Measurements from ENCODE around the gene KRTAP3-2. TPM values are rescaled to one million over a fixed set of nuclear protein-coding genes. Genes with fewer than 3 reads are reported as not detected.

Gene KRTAP3-2
- total RNA-seq, 1 donor from 2014 or later = not detected

DNA sequence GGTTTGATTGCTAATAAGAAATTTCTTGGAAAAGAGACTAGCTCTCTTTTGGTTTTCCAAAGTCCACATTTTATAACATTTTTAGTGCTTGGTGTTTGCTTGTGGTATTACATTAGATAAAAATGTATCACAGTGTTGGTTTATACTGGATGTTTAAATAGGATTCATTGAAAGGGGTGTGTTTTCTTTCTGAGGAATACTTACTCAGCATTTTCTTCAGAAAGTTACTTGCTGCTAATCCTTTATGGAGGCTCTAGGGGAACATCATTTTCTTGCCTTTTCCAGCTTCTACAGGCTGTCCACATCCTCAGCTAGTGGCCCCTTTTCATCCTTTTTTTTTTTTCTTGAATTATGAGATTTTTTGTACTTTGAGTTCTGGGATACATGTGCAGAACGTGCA, 32.1 kb downstream of the KRTAP3-2 start:
- intact Hi-C loops (cut with DNase I) = no loop called here
- Histone ChIP-seq H3K36me3 (no peaks in the 10 kb centered on the region), H3K27ac (no peak overlapping the region), H3K9me3 (no peaks in the 10 kb centered on the region), H3K4me3 (no peak overlapping the region), H3K27me3 (no peaks in the 10 kb centered on the region), H3K4me1 (no peaks in the 10 kb centered on the region)
- TF ChIP-seq CTCF (IDR thresholded peaks at IDR 0.05) (no peak), POLR2AphosphoS5 (IDR thresholded peaks at IDR 0.05; ENCODE audit: insufficient read depth in 1 of 2, low read depth in 1 of 2) (no peak), POLR2A (IDR thresholded peaks at IDR 0.05) (no peak)
- DNase-seq (ENCODE audit: extremely low spot score in 2 of 2) = no peak

- Histone ChIP-seq H3K4me3 (no peak within 1 kb of the TSS), H3K4me1 (peaks cover 5% of the 10 kb centered on the region), H3K9me3 (no peaks in the 10 kb centered on the region), H3K27me3 (no peaks in the 10 kb centered on the region), H3K36me3 (no peaks in the 10 kb centered on the region), H3K27ac (no peak within 1 kb of the TSS)
- intact Hi-C loops (cut with DNase I) = no loop called here
- TF ChIP-seq POLR2AphosphoS5 (IDR thresholded peaks at IDR 0.05; ENCODE audit: insufficient read depth in 1 of 2, low read depth in 1 of 2) (no peak), CTCF (IDR thresholded peaks at IDR 0.05) (no peak), POLR2A (IDR thresholded peaks at IDR 0.05) (no peak)
- DNase-seq (ENCODE audit: extremely low spot score in 2 of 2) = no peak
Measured at GRCh38 chr17:40966848-40967247, 32.9 kb downstream of the KRTAP3-2 start, which contains the start of gene KRT39. Gene KRT39 (minus strand): TSS chr17:40966948. CDS start chr17:40966856, 92 bp downstream.

GRCh38 chr17:40963838-40964237, 35.9 kb downstream of the KRTAP3-2 start:
- intact Hi-C loops (cut with DNase I) = no loop called here
- no peak for DNase-seq (ENCODE audit: extremely low spot score in 2 of 2)
- H3K36me3 ChIP-seq = no peaks in the 10 kb centered on the region
- no peak overlapping the region for H3K4me3 ChIP-seq
- no peaks in the 10 kb centered on the region for H3K27me3 ChIP-seq
- H3K27ac ChIP-seq = no peak overlapping the region
- H3K9me3 ChIP-seq = no peaks in the 10 kb centered on the region
- H3K4me1 ChIP-seq = peaks cover 26% of the 10 kb centered on the region
- TF ChIP-seq POLR2AphosphoS5 (IDR thresholded peaks at IDR 0.05; ENCODE audit: insufficient read depth in 1 of 2, low read depth in 1 of 2) = peak in 1 of 2 donors; percentile 52
- peak in 1 of 3 experiments; percentile 28 for TF ChIP-seq CTCF (IDR thresholded peaks at IDR 0.05)
- TF ChIP-seq POLR2A (IDR thresholded peaks at IDR 0.05) = no peak

DNA sequence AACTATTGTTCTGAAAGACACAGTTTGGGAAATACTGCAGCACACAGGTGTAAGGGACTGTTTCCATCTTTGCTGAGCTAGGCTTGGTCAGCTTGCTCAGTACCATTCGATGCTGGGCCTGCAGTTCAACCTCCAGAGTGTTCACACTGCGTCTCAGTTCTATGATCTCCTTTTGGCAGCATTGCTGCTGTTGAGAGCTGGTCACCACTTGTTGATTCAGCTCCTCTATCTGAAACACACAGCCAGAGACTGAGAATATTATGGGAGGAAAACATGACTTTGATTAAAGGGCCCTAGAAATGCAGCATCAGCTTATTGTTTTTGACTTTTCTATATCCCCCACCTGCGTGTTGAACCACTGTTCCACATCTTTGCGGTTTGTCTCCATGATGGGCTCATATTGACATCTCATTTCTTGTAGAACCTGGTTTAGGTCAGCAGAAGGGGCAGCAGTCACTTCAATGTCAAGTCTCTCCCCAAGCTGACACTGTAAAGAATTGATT, 37.6 kb downstream of the KRTAP3-2 start:
- Histone ChIP-seq H3K27ac (peak overlapping the region; percentile 58), H3K27me3 (no peaks in the 10 kb centered on the region), H3K4me3 (no peak overlapping the region), H3K4me1 (peaks cover 41% of the 10 kb centered on the region), H3K9me3 (no peaks in the 10 kb centered on the region), H3K36me3 (no peaks in the 10 kb centered on the region)
- no peak for TF ChIP-seq POLR2AphosphoS5 (IDR thresholded peaks at IDR 0.05; ENCODE audit: insufficient read depth in 1 of 2, low read depth in 1 of 2)
- TF ChIP-seq POLR2A (IDR thresholded peaks at IDR 0.05) = no peak
- TF ChIP-seq CTCF (IDR thresholded peaks at IDR 0.05) = no peak
- intact Hi-C loops (cut with DNase I) = no loop called here
- DNase-seq (ENCODE audit: extremely low spot score in 2 of 2) = no peak

DNA sequence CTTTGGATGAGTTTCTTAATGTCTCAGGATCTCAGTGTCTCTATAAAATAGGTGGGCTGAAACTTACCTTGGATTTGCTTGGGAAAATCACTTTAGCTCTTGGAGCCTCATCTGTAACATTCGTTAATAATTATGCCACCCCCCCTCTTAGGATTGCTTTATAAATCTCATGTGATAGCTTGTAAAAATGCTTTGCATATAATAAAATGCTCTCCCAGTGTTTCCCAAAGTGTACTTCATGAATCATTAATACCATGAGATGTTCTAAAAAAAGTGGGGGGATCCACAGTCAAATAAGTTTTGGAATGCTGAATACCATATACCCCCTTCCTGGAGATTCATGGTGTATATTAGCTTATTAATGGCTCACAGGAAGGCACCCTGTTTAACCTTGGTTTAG, 38.1 kb downstream of the KRTAP3-2 start:
- no peaks in the 10 kb centered on the region for H3K9me3 ChIP-seq
- H3K4me3 ChIP-seq = no peak overlapping the region
- TF ChIP-seq POLR2AphosphoS5 (IDR thresholded peaks at IDR 0.05; ENCODE audit: insufficient read depth in 1 of 2, low read depth in 1 of 2) (peak in 1 of 2 donors; percentile 7), CTCF (IDR thresholded peaks at IDR 0.05) (no peak)
- no peaks in the 10 kb centered on the region for H3K36me3 ChIP-seq
- H3K27ac ChIP-seq = peak overlapping the region; percentile 58
- H3K4me1 ChIP-seq = peaks cover 46% of the 10 kb centered on the region
- no peaks in the 10 kb centered on the region for H3K27me3 ChIP-seq
- intact Hi-C loops (cut with DNase I) = no loop called here
- no peak for DNase-seq (ENCODE audit: extremely low spot score in 2 of 2)

Measured in vagina (tissue), 2 donors.